Measurements from ENCODE around the gene IGFALS.

Gene IGFALS

GRCh38 chr16:1763521-1764511, 29.7 kb downstream of the IGFALS start:
- H3K27me3 Mint-ChIP-seq, result no peaks in the 10 kb centered on the region
- H3K27ac Mint-ChIP-seq, result no peak overlapping the region
- peaks cover 1% of the 10 kb centered on the region for H3K4me1 Mint-ChIP-seq
- H3K9me3 Mint-ChIP-seq, result no peaks in the 10 kb centered on the region
- H3K4me3 Mint-ChIP-seq, result no peak overlapping the region
- CTCF ChIA-PET, result no interaction called here
- peaks cover 15% of the 10 kb centered on the region for H3K36me3 Mint-ChIP-seq
- DNase-seq, result no peak

DNA sequence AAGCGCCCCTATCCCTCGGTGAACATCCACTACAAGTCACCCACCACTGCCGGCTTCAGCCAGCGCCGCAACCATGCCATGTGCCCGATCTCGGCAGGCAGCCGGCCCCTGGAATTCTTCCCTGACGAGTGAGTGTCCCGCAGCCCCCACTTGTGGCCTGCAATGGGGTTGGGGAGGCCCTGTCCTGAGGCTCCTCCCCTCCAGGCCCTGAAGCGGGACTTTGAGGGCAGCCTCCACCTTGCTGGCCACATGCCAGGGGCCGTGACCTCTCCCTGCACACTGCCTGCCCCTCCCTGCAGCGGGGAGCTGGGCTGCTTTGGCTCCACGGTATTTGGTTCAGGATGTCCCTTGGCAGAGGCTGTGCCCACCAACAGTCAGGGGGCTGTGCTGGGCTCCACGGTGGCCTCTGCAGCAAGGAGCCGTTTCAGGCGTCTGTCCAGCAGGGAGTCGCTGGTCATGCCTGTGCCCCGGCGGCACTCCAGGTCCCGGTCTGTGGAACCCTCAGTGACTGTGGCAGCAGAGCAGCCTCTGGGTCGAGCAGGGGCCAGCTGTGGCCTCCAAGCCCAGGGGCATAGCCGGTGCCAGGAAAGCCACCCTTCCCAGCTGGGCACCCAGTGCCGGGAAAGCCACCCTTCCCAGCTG, 30.5 kb downstream of the IGFALS start:
- no peak for DNase-seq
- Mint-ChIP-seq H3K27me3 (no peaks in the 10 kb centered on the region), H3K9me3 (no peaks in the 10 kb centered on the region), H3K4me3 (no peak overlapping the region), H3K36me3 (peaks cover 13% of the 10 kb centered on the region), H3K27ac (no peak overlapping the region), H3K4me1 (peaks cover 5% of the 10 kb centered on the region)
- CTCF ChIA-PET, result no interaction called here

- no peak overlapping the region for H3K4me3 Mint-ChIP-seq
- peaks cover 12% of the 10 kb centered on the region for H3K4me1 Mint-ChIP-seq
- no peak overlapping the region for H3K27ac Mint-ChIP-seq
- H3K27me3 Mint-ChIP-seq, result no peaks in the 10 kb centered on the region
- no peak for DNase-seq
- peaks cover 11% of the 10 kb centered on the region for H3K36me3 Mint-ChIP-seq
- H3K9me3 Mint-ChIP-seq, result no peaks in the 10 kb centered on the region
- CTCF ChIA-PET, result no interaction called here
Observed at GRCh38 chr16:1762196-1762878, 31.2 kb downstream of the IGFALS start.

- Mint-ChIP-seq H3K4me3 (no peak overlapping the region), H3K4me1 (peaks cover 18% of the 10 kb centered on the region), H3K36me3 (peaks cover 9% of the 10 kb centered on the region), H3K27ac (no peak overlapping the region), H3K9me3 (no peaks in the 10 kb centered on the region), H3K27me3 (no peaks in the 10 kb centered on the region)
- no peak for DNase-seq
- CTCF ChIA-PET, result no interaction called here
Observed at GRCh38 chr16:1761751-1762150, 31.8 kb downstream of the IGFALS start.

- no peaks in the 10 kb centered on the region for H3K27me3 Mint-ChIP-seq
- CTCF ChIA-PET, result no interaction called here
- no peak for DNase-seq
- H3K4me3 Mint-ChIP-seq, result no peak overlapping the region
- H3K9me3 Mint-ChIP-seq, result no peaks in the 10 kb centered on the region
- H3K27ac Mint-ChIP-seq, result no peak overlapping the region
- H3K4me1 Mint-ChIP-seq, result peaks cover 21% of the 10 kb centered on the region
- H3K36me3 Mint-ChIP-seq, result peaks cover 9% of the 10 kb centered on the region
Observed at GRCh38 chr16:1760911-1761310, 32.6 kb downstream of the IGFALS start.

GRCh38 chr16:1759511-1759910, 34.0 kb downstream of the IGFALS start:
- DNase-seq, result no peak
- no peak overlapping the region for H3K27ac Mint-ChIP-seq
- H3K27me3 Mint-ChIP-seq, result no peaks in the 10 kb centered on the region
- H3K36me3 Mint-ChIP-seq, result peaks cover 12% of the 10 kb centered on the region
- H3K9me3 Mint-ChIP-seq, result no peaks in the 10 kb centered on the region
- no peak overlapping the region for H3K4me3 Mint-ChIP-seq
- CTCF ChIA-PET, result no interaction called here
- H3K4me1 Mint-ChIP-seq, result peaks cover 25% of the 10 kb centered on the region

DNA sequence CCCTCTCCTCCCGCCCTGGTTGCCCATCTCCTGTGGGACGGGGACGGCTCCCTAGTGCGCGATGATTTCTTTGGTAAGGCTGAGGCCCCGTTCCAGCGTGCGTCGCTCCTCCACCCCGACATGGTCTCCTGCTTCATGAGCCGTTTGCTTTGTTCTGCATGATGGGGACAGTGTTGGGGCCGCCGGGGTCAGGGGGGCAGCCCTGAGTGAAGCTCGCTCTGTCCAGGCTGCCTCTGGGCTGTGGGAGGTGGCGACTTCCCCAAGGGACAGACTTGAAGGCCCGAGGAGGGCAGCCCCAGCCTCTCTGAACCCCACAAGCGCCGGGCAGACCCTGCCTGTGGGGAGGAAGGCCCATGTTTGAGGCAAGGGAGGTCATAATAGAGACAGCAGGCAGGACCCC, 34.6 kb downstream of the IGFALS start:
- CTCF ChIA-PET, result no interaction called here
- H3K9me3 Mint-ChIP-seq, result no peaks in the 10 kb centered on the region

GRCh38 chr16:1757714-1758461, 35.6 kb downstream of the IGFALS start:
- Mint-ChIP-seq H3K36me3 (peaks cover 12% of the 10 kb centered on the region), H3K27me3 (no peaks in the 10 kb centered on the region), H3K4me3 (no peak overlapping the region), H3K4me1 (peaks cover 25% of the 10 kb centered on the region), H3K9me3 (no peaks in the 10 kb centered on the region), H3K27ac (peak overlapping the region; percentile 80)
- CTCF ChIA-PET, result no interaction called here
- DNase-seq, result no peak

More for the DNA sequence above, 34.6 kb downstream of the IGFALS start:
- Mint-ChIP-seq H3K27me3 (no peaks in the 10 kb centered on the region), H3K4me1 (peaks cover 25% of the 10 kb centered on the region), H3K27ac (no peak overlapping the region), H3K36me3 (peaks cover 12% of the 10 kb centered on the region), H3K4me3 (no peak overlapping the region)
- no peak for DNase-seq

DNA sequence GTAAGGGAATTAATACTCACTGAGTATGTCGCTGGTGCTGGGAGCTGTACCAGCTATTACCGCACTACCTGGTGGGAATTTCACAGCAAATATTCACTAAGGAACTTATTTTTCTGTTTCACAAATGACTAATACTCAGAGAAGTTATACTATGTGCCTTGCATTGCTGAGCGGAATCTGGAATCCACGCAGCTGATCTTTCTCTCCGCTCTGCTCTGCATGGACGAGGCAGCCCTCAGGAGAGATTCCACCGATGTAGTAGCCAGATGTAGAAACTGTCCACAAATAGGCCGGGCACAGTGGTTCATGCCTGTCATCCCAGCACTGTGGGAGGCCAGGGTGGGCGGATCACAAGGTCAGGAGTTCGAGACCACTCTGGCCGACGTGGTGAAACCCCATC, 39.3 kb downstream of the IGFALS start:
- no peak for DNase-seq
- no peak overlapping the region for H3K4me3 Mint-ChIP-seq
- peaks cover 25% of the 10 kb centered on the region for H3K4me1 Mint-ChIP-seq
- CTCF ChIA-PET, result no interaction called here
- no peaks in the 10 kb centered on the region for H3K9me3 Mint-ChIP-seq
- H3K27me3 Mint-ChIP-seq, result no peaks in the 10 kb centered on the region
- H3K27ac Mint-ChIP-seq, result peak overlapping the region; percentile 4
- peaks cover 10% of the 10 kb centered on the region for H3K36me3 Mint-ChIP-seq

DNA sequence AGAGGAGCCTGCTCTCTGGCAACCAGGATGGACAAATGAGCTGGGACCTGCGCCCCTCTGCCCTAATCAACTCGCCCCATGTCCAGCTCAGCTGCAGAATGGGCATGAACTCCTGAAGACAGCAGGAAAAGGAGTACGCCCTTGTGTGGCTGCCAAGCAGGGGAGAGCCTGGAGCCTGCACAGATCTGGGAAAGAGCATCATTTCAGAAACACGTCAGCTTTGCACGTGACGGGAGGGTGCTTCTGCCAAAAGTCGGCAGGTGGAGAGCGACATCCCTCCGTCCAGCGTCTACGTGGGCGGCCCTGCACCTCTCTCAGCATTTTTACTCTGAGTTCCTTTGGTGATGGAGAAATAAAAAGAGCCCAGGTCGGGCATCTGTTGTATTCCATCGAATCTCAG, 40.7 kb downstream of the IGFALS start:
- no peak for DNase-seq
- CTCF ChIA-PET, result no interaction called here
- Mint-ChIP-seq H3K27me3 (no peaks in the 10 kb centered on the region), H3K4me1 (peaks cover 18% of the 10 kb centered on the region), H3K27ac (no peak overlapping the region), H3K9me3 (no peaks in the 10 kb centered on the region), H3K4me3 (no peak overlapping the region), H3K36me3 (peaks cover 15% of the 10 kb centered on the region)

- CTCF ChIA-PET, result no interaction called here
- no peak for DNase-seq
- Mint-ChIP-seq H3K4me1 (peaks cover 9% of the 10 kb centered on the region), H3K9me3 (no peaks in the 10 kb centered on the region), H3K27me3 (no peaks in the 10 kb centered on the region), H3K4me3 (no peak overlapping the region), H3K36me3 (peaks cover 15% of the 10 kb centered on the region), H3K27ac (no peak overlapping the region)
Observed at GRCh38 chr16:1751946-1752345, 41.6 kb downstream of the IGFALS start.

DNA sequence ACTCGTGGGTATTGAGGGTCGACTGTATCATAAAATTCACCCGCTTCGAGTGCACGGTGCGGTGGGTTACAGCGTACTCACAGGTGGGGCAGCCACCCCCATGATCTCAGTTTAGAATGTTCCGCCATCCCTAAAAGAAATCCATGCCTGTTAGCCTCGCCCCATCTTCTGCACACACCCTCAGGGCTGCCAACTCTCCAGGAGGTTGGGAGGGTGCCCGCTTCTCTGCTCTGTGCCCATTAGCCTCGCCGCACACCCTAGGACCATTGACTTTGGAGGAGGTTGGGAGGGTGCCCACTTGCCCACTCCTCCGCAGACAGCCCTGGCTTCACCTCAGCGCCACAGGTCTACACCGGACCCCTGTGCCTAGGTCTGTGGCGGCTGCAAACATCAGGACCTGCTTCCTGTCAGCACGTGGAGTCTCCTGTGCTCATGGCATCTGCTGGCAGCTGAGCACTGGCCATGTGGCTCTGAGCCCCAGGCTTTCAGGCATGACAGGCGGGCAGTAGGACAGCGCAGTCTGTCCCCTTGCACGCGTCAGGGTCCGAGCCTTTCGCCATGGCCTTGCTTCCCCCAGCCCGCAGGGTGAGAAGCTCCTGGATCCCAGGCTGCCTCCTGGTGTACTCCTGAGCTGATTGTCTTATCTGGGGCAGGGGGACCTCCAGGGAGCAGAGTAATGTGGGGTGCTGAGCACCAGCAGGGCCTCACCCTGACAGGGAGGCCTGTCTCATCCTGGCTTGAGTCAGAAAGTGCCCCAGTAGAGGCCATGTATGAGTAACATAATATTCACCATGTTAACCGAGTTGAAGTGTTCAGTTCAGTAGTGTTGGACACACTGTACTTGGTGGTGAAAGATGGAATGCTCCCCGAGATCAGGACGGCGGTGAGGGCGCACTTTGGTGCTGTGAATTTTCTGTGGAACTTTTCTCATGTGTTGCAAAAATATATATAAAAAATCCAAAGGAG, 44.1 kb downstream of the IGFALS start:
- H3K27ac Mint-ChIP-seq, result no peak overlapping the region
- CTCF ChIA-PET, result interaction anchor here (1.2 kb wide), 1 partner anchor 26 kb away, joined by 3 read pairs; no protein-coding TSS in a partner anchor
- no peak overlapping the region for H3K4me3 Mint-ChIP-seq
- DNase-seq, result no peak
- H3K4me1 Mint-ChIP-seq, result no peaks in the 10 kb centered on the region
- no peaks in the 10 kb centered on the region for H3K27me3 Mint-ChIP-seq
- no peaks in the 10 kb centered on the region for H3K9me3 Mint-ChIP-seq
- H3K36me3 Mint-ChIP-seq, result peaks cover 16% of the 10 kb centered on the region

GRCh38 chr16:1747934-1748333, 45.6 kb downstream of the IGFALS start:
- no peak for DNase-seq
- Mint-ChIP-seq H3K36me3 (peaks cover 16% of the 10 kb centered on the region), H3K27ac (no peak overlapping the region), H3K4me3 (no peak overlapping the region), H3K4me1 (no peaks in the 10 kb centered on the region), H3K27me3 (no peaks in the 10 kb centered on the region), H3K9me3 (no peaks in the 10 kb centered on the region)
- CTCF ChIA-PET, result no interaction called here

Measured in activated naive CD4-positive, alpha-beta T cell treated with anti-CD3 and anti-CD28 coated beads, Interleukin-2, amount 10 ng/mL, durations not matched to agents 7 days and 5 days (primary cell).